Stimulated activated naive CD8-positive, alpha-beta T cell treated with anti-CD3 and anti-CD28 coated beads, Interleukin-15, Interleukin-2, amounts not matched to agents 100 ng/mL and 50 ng/mL, for 24 hours (primary cell): ENCODE data around the gene DPP9.

ENCODE experiments used
- H3K27ac Mint-ChIP-seq: one replicate; pipeline ENCODE4 v1.8.0; 2021; ENCODE audit warnings: mild to moderate bottlenecking, mixed read lengths
- H3K27me3 Mint-ChIP-seq: one replicate; pipeline ENCODE4 v1.8.0; 2021; ENCODE audit warnings: mixed read lengths
- H3K36me3 Mint-ChIP-seq: one replicate; pipeline ENCODE4 v1.8.0; 2021; ENCODE audit warnings: low read depth, mixed read lengths
- H3K4me1 Mint-ChIP-seq: one replicate; pipeline ENCODE4 v1.8.0; 2021; ENCODE audit warnings: low read depth, mixed read lengths
- H3K4me3 Mint-ChIP-seq: one replicate; pipeline ENCODE4 v1.8.0; 2021; ENCODE audit warnings: mild to moderate bottlenecking, mixed read lengths
- H3K9me3 Mint-ChIP-seq: one replicate; pipeline ENCODE4 v1.8.0; 2021; ENCODE audit warnings: mixed read lengths

DPP9 gene

GRCh38 chr19:4707322-4707721 is 16.3 kb downstream of the DPP9 start:
- Mint-ChIP-seq H3K27me3 (no peaks in the 10 kb centered on the region), H3K4me3 (no peak overlapping the region), H3K9me3 (no peaks in the 10 kb centered on the region)

GRCh38 chr19:4705413-4706131 is 18.1 kb downstream of the DPP9 start:
- no peaks in the 10 kb centered on the region for H3K9me3 Mint-ChIP-seq
- peaks cover 6% of the 10 kb centered on the region for H3K4me1 Mint-ChIP-seq
- H3K36me3 Mint-ChIP-seq, result peaks cover 32% of the 10 kb centered on the region
- H3K27me3 Mint-ChIP-seq, result no peaks in the 10 kb centered on the region
- H3K27ac Mint-ChIP-seq, result no peak overlapping the region
- no peak overlapping the region for H3K4me3 Mint-ChIP-seq

More at GRCh38 chr19:4707322-4707721, 16.3 kb downstream of the DPP9 start:
- Mint-ChIP-seq H3K27ac (no peak overlapping the region), H3K4me1 (peaks cover 6% of the 10 kb centered on the region), H3K36me3 (peaks cover 32% of the 10 kb centered on the region)

GRCh38 chr19:4704317-4704673 is 19.3 kb downstream of the DPP9 start:
- H3K9me3 Mint-ChIP-seq, result no peaks in the 10 kb centered on the region
- no peak overlapping the region for H3K27ac Mint-ChIP-seq
- no peaks in the 10 kb centered on the region for H3K27me3 Mint-ChIP-seq
- H3K4me1 Mint-ChIP-seq, result peaks cover 3% of the 10 kb centered on the region
- no peak overlapping the region for H3K4me3 Mint-ChIP-seq
- H3K36me3 Mint-ChIP-seq, result peaks cover 36% of the 10 kb centered on the region

- H3K9me3 Mint-ChIP-seq, result no peaks in the 10 kb centered on the region
- H3K4me3 Mint-ChIP-seq, result no peak overlapping the region
- H3K36me3 Mint-ChIP-seq, result peaks cover 32% of the 10 kb centered on the region
- no peaks in the 10 kb centered on the region for H3K4me1 Mint-ChIP-seq
- no peaks in the 10 kb centered on the region for H3K27me3 Mint-ChIP-seq
- H3K27ac Mint-ChIP-seq, result no peak overlapping the region
These were observed 19.8 kb downstream of the DPP9 start for GRCh38 chr19:4703671-4704316.

GRCh38 chr19:4702764-4703163 is 20.9 kb downstream of the DPP9 start:
- Mint-ChIP-seq H3K4me1 (no peaks in the 10 kb centered on the region), H3K9me3 (no peaks in the 10 kb centered on the region), H3K27ac (no peak overlapping the region), H3K36me3 (peaks cover 32% of the 10 kb centered on the region), H3K4me3 (no peak overlapping the region), H3K27me3 (no peaks in the 10 kb centered on the region)

GRCh38 chr19:4701557-4701956 is 22.1 kb downstream of the DPP9 start:
- Mint-ChIP-seq H3K27me3 (no peaks in the 10 kb centered on the region), H3K36me3 (peaks cover 32% of the 10 kb centered on the region), H3K4me1 (peaks cover 2% of the 10 kb centered on the region), H3K4me3 (no peak overlapping the region), H3K27ac (no peak overlapping the region), H3K9me3 (no peaks in the 10 kb centered on the region)

DNA sequence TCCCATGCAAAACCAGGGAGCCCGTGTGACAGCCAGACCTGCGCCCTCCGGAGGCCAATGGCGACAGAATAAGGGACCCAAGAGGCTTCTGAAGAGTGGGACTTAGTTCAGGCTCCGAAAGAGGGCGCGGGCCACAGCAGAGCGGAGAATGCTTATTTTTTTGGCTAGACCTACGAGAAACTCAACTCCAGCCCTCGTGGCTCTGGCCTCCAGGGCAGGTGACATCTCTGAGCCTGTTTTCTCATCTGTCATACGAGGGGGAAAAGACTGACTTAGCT is 23.0 kb downstream of the DPP9 start:
- Mint-ChIP-seq H3K27ac (no peak overlapping the region), H3K9me3 (no peaks in the 10 kb centered on the region), H3K27me3 (no peaks in the 10 kb centered on the region), H3K4me1 (peaks cover 2% of the 10 kb centered on the region), H3K4me3 (no peak overlapping the region), H3K36me3 (peaks cover 36% of the 10 kb centered on the region)

DNA sequence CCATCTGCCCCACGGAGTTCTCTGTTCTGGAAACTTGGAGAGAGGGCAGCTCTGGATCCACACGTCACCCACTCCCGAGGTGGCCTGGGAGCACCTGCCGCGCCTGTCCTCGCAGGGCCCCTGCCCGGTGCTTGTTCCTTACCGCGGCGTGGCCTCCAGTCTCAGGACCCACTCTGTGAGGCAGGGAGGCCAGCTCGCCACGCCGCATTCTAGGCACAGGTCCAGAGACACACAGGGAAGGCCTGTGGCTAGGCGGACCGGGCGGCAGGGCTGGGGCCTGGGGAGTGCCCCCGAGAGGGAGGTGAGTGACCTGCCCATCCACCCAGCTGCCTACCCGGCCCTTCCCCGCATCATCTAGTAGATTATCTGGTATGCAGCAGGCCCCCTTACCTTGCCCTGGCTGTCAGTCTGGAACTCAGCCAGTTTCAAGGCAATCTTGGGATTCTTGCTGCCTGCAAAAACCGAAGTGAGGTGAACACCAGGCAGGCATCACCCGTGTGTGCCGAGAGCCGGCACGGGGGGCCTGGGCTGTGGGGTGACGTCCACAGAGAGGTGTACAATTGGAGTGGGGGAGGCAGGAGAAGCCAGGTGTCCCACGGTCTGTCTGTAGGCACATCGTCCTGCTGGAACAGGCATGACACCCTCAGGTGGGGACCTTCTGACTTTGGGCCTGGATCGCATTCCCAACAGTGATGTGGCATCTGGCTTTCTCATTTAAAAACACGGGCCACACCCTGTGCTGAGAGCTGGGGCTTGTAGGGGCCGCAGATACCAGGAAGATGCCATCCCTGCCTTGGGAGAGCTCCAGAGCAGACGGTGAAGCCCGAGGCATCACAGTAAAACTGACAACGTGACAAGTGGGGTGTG is 23.6 kb downstream of the DPP9 start:
- Mint-ChIP-seq H3K9me3 (no peaks in the 10 kb centered on the region), H3K4me1 (peaks cover 2% of the 10 kb centered on the region), H3K27ac (no peak overlapping the region), H3K36me3 (peaks cover 32% of the 10 kb centered on the region), H3K4me3 (no peak overlapping the region), H3K27me3 (no peaks in the 10 kb centered on the region)

DNA sequence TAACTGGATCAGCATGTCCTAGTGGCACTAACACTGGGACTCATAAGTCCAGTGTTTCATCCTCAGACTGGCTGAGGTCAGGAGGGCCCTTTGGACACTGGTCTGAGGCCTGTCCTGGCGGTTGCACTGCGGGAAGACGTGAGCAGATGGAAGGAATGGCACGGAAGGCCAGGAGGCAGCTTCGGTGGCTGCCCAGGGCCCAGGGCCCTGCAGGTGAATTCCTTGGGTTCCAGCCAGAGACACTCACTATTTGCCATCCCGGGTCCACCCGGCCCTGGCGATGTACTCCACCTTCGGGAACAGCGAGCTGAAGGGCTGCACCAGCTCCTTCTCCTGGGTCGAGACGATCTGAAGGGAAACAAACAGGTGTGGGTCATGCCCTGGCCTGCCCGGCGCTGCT is 26.3 kb downstream of the DPP9 start:
- no peak overlapping the region for H3K4me3 Mint-ChIP-seq
- peaks cover 2% of the 10 kb centered on the region for H3K4me1 Mint-ChIP-seq
- no peaks in the 10 kb centered on the region for H3K9me3 Mint-ChIP-seq
- peaks cover 35% of the 10 kb centered on the region for H3K36me3 Mint-ChIP-seq
- no peaks in the 10 kb centered on the region for H3K27me3 Mint-ChIP-seq
- H3K27ac Mint-ChIP-seq, result no peak overlapping the region

GRCh38 chr19:4695224-4695731 is 28.4 kb downstream of the DPP9 start:
- Mint-ChIP-seq H3K9me3 (no peaks in the 10 kb centered on the region), H3K36me3 (peaks cover 32% of the 10 kb centered on the region), H3K27ac (no peak overlapping the region), H3K27me3 (no peaks in the 10 kb centered on the region), H3K4me1 (peaks cover 2% of the 10 kb centered on the region), H3K4me3 (no peak overlapping the region)

DNA sequence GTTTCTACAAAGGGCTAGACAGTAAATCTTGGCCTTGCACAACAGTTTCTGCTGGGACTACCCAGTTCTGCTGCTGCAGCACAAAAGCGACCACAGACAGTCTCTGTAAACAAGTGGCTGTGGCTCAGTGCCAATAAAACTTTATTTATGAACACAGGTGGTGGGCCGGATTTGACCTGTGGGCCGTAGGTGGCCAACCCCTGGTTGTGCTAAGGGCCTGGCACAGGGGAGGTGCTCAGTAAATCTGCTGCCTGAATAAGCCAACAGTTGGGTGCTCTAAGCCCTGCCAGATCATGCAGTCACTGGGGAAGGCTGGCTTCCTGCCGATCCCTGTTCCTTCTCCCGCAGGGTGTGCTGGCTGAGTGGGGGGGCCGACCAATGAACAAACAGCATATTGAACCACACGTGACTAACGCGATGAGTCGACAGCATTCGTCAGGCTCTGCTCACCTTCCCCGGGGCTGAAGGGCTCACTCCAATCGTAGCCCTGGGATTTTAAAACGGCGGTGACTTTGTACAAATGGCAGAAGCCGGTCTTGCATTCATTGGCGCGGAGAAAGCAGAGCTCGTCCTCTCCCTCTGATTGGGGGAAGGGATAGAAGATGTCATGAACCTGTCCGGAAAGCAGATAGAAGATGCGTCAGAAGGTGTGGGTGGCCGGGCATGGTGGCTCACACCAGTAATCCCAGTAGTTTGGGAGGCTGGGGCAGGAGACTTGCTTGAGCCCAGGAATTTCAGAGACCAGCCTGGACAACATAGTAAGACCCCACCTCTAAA is 29.2 kb downstream of the DPP9 start:
- Mint-ChIP-seq H3K36me3 (peaks cover 29% of the 10 kb centered on the region), H3K27me3 (no peaks in the 10 kb centered on the region), H3K9me3 (no peaks in the 10 kb centered on the region), H3K4me3 (no peak overlapping the region), H3K4me1 (peaks cover 2% of the 10 kb centered on the region), H3K27ac (no peak overlapping the region)

DNA sequence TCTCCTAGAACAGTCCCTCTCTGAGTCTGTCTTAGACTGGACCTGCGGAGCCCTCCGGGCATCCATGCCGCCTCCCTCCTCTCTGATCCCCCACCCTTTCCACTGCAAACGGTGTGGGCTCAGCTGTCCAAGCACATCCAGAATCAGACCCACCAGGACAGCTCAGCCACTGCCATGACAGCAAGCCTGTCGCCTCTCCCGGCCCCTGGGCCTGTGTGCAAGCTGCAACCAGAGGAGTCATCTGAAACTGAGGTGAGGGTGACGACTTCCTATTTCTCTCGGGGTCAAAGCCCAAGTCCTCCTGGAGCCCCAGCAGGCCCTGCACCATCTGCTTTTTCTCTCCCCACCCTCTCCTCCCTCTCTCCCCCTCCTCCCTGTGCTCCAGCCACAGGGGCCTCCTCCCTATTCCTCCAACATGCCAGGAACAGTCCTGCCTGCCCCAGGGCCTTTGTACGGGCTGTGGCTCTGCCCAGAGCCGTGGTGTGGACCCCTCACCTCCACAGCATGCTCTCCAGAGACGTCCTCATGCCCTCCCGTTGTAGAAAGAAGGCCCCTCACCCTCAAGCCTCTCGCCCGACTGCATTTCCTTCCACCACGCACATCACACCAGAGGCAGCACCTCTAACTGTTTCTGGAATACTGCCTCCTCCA is 30.0 kb downstream of the DPP9 start:
- Mint-ChIP-seq H3K27ac (no peak overlapping the region), H3K27me3 (no peaks in the 10 kb centered on the region), H3K9me3 (no peaks in the 10 kb centered on the region), H3K4me1 (peaks cover 2% of the 10 kb centered on the region), H3K36me3 (peaks cover 29% of the 10 kb centered on the region), H3K4me3 (no peak overlapping the region)

GRCh38 chr19:4693078-4693350 is 30.6 kb downstream of the DPP9 start:
- Mint-ChIP-seq H3K9me3 (no peaks in the 10 kb centered on the region), H3K27me3 (no peaks in the 10 kb centered on the region), H3K36me3 (peaks cover 29% of the 10 kb centered on the region), H3K4me1 (peaks cover 2% of the 10 kb centered on the region), H3K4me3 (no peak overlapping the region), H3K27ac (no peak overlapping the region)

DNA sequence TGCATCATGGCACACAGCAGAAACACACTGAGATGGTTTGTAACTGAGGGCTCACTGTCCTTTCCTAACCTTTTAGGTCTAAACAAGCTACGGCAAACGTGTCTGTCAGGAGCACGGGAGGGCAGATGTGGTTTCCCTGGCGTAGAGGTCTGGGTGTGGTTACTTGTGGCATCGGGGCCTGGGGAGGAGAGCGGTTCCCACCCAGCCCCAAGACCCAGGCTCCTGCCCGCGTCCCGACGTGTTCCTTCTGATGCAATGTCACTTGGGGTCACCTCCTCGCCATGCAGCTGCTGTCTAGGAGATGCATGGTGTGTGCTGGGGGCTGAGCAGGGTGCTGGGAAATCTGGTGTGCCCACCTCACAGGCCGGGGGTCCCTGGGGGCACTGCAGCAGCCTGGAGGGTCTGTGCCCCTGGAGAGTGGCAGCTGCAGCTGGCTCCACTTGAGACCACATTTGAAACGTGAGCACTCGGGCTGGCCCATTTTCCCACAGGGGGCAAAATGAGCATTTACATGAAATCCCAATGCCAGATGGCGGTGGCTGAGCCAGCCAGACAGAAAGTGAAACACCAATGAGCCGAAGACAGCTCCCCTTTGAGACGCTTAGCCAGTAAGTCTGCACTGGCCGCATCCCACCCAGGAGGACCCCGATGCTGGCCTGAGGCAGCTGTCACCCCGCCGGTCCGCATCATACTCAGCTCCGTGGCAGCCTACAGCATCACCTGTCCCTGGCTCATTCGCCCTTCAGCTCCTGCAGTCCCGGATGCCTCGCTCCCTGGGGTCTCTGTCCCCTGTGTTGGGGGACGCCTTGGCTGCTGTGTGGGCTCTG is 31.2 kb downstream of the DPP9 start:
- H3K27ac Mint-ChIP-seq, result no peak overlapping the region
- no peaks in the 10 kb centered on the region for H3K9me3 Mint-ChIP-seq
- H3K27me3 Mint-ChIP-seq, result no peaks in the 10 kb centered on the region
- H3K36me3 Mint-ChIP-seq, result peaks cover 29% of the 10 kb centered on the region
- peaks cover 2% of the 10 kb centered on the region for H3K4me1 Mint-ChIP-seq
- H3K4me3 Mint-ChIP-seq, result no peak overlapping the region
